Measurements from ENCODE around the gene NAA10.

DNA sequence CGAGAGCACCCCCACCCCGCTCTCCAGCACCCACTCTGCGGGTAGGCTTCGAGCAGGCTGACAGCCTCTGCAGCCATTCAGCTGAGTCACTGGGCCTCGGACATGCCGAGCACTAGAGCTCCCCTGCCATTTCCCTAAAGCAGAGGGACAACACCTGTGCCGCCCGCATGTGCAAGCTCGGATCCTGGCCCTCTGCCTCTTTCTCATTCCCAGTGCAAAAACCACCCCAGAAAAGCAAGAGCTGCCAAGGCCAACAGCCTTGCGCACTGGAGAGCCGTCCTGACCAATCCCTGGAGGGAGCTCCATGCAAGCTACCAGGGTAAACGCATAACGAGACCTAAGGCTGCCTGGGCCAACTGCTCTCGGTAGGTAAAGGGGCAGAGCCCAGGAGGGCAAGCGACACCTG, 31.4 kb upstream of the NAA10 start:
- TF ChIP-seq POLR2A (IDR thresholded peaks at IDR 0.05; ENCODE audit: low read depth, low read length), result no peak
- no peak for TF ChIP-seq POLR2AphosphoS5 (IDR thresholded peaks at IDR 0.05; ENCODE audit: low read depth, low read length)

Measured in GM12892 (cell line).